IPS-20b (cell line): ENCODE data around the gene ACSS3.
"Not testable (repeated sequence)": the region's sequence is repeated elsewhere in the genome, so short reads cannot be mapped to it uniquely, and the experiment has no call there.

ENCODE experiments used
- H3K27ac ChIP-seq: one replicate; pipeline ENCODE4 v1.5.1; 2013; ENCODE audit warnings: low read length
- H3K27me3 ChIP-seq: 2 replicates; pipeline ENCODE4 v1.6.1; 2013; ENCODE audit warnings: mild to moderate bottlenecking, low read length, inconsistent platforms; ENCODE audit not compliant: insufficient read depth
- H3K36me3 ChIP-seq: 2 replicates; pipeline ENCODE4 v1.6.1; 2013; ENCODE audit warnings: low read depth, mild to moderate bottlenecking, inconsistent platforms, low read length, moderate library complexity; ENCODE audit not compliant: insufficient read depth
- H3K4me1 ChIP-seq: 2 replicates; pipeline ENCODE4 v1.6.1; 2013; ENCODE audit warnings: mild to moderate bottlenecking, control low read depth, inconsistent platforms, low read length, moderate library complexity; ENCODE audit not compliant: insufficient read depth
- H3K4me3 ChIP-seq: 2 replicates; pipeline ENCODE4 v1.5.1; 2013; ENCODE audit warnings: mild to moderate bottlenecking, low read length, inconsistent platforms
- H3K9ac ChIP-seq: 2 replicates; pipeline ENCODE4 v1.6.1; 2013; ENCODE audit warnings: low read depth, mild to moderate bottlenecking, inconsistent platforms, low read length, moderate library complexity
- H3K9me3 ChIP-seq: 2 replicates; pipeline ENCODE4 v1.6.1; 2013; ENCODE audit warnings: mild to moderate bottlenecking, low read depth, low read length, inconsistent platforms; ENCODE audit not compliant: insufficient read depth

The ACSS3 gene

DNA sequence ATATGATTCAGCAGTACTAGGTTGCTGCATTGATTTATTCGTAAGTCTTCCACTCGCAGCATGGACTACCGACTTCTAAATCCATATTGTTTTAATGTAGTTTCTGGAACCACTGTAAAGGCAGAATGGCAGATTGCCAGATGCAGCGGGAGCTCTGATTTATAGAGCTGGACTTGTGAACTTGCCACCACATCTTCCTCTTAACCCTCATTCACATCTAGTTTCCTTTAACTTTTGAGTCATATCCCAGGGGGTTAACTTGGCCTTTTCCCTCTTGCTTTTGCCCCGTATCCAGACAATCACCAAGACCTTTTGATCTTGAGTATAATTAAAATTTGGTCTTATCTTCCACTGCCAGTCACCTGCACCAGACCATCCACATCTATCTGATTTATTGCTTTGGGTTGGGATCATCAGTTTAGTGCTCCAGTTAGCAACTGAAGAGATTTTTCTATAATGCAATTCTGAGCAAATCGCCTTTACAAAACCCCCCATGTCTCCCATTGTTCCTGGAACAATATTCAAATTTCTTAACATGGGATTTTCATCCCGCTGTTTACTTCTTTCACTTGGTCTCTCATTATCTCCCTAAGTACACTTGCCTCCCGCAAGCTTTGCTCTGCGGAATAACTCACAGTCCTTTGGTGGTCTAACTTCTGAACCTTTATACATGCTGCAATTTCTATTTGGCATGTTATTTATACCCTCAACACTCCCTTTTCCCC is 130.5 kb downstream of the ACSS3 start:
- H3K27me3 ChIP-seq, result no peaks in the 10 kb centered on the region
- H3K36me3 ChIP-seq, result no peaks in the 10 kb centered on the region
- H3K9ac ChIP-seq, result no peak overlapping the region
- H3K9me3 ChIP-seq, result no peaks in the 10 kb centered on the region
- H3K27ac ChIP-seq, result no peak overlapping the region
- peak overlapping the region; percentile 5; the same call in 1 of the 2 replicates for H3K4me3 ChIP-seq
- H3K4me1 ChIP-seq, result peaks cover 64% of the 10 kb centered on the region

DNA sequence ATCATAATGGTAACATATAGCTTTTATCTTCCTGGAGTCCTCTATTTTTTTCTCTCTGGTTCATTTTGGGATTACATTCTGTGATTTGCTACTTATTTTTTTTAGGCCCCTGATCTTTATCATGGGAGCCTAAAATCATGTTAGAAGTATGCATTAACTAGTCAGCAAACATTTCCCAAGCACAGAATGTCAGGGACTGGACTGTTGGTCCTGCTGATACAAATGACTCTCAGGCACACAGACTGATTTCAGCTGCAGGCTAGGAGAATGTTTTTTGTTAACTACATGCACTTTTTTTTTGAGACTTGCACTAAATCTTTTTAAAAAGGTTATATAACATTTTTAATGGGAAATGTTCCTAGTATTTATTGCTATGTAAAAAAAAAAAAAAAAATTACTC is 131.1 kb downstream of the ACSS3 start:
- no peaks in the 10 kb centered on the region for H3K27me3 ChIP-seq
- peaks cover 64% of the 10 kb centered on the region for H3K4me1 ChIP-seq
- peak overlapping the region; percentile 5; the same call in 1 of the 2 replicates for H3K4me3 ChIP-seq
- no peaks in the 10 kb centered on the region for H3K9me3 ChIP-seq
- no peaks in the 10 kb centered on the region for H3K36me3 ChIP-seq
- H3K27ac ChIP-seq, result no peak overlapping the region
- H3K9ac ChIP-seq, result no peak overlapping the region

DNA sequence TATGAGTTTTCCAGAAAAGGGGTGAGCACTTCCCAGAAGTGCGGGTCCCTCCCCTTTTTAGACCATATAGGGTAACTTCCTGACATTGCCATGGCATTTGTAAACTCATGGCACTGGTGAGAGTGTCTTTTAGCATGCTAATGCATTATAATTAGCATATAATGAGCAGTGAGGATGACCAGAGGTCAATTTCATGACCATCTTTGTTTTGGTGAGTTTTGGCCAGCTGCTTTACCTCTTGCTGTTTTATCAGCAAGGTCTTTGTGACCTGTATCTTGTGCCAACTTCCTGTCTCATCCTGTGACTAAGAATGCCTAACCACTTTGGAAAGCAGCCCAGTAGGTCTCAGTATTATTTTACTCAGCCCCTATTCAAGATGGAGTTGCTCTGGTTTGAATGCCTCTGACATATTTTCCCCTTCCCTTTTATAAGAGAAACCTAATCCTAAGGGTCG is 131.9 kb downstream of the ACSS3 start:
- peaks cover 64% of the 10 kb centered on the region for H3K4me1 ChIP-seq
- H3K27me3 ChIP-seq, H3K9me3 ChIP-seq, H3K9ac ChIP-seq, H3K27ac ChIP-seq, H3K4me3 ChIP-seq, H3K36me3 ChIP-seq: not testable (repeated sequence)

DNA sequence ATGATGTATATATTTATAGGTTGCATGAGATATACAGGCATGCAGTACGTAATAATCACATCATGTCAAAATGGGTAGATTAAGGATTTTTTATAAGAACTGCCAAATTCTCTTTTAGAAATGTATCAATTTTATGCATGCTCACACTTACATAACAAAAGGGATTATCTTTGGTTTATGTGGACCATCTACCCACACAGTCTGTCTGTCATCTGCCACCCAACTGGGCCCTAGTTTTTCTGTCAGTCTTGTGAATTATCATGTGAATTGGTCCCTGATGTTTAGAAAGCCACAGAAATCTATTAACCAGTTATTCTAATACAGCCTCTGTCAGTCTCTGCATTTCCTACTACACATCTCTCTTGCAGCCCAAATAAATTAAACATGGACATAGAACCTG is 133.4 kb downstream of the ACSS3 start:
- H3K27ac ChIP-seq, result no peak overlapping the region
- H3K36me3 ChIP-seq, result no peaks in the 10 kb centered on the region
- H3K27me3 ChIP-seq, result no peaks in the 10 kb centered on the region
- H3K9me3 ChIP-seq, result no peaks in the 10 kb centered on the region
- H3K4me1 ChIP-seq, result peaks cover 55% of the 10 kb centered on the region
- no peak overlapping the region for H3K9ac ChIP-seq
- no peak overlapping the region for H3K4me3 ChIP-seq

DNA sequence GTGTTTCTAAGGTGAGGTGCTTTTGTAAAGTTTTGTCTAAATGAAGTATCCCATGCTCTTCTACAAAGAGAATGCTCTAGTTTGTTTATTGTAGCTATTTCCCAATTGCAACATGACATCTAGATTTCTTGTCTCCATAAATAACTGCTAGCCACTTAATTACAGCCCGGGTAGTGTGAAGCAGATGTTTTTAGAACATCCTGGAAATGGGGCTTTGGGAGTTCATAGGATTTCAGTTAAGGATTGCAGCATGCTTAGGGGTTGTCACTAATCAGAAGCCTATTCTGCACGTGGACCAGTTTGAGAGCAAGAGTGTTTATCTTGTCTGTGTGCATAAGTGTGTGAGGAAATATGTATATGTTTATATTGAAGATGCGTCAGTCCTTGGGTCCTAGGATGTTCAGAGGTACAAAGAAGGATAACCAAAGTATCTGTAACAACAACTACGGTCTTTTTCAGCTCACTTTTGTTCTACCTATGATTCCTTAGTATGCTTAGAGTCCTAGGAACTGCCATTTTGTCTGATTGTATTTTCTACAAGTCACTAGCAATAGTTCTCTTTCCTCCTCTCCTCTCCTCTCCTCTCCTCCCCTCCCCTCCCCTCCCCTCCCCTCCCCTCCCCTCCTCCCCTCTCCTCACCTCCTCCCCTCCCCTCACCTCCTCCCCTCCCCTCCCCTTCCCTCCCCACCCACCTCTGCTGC is 135.3 kb downstream of the ACSS3 start:
- H3K27ac ChIP-seq, result no peak overlapping the region
- peaks cover 37% of the 10 kb centered on the region; the same call in 1 of the 2 replicates for H3K4me1 ChIP-seq
- H3K36me3 ChIP-seq, result no peaks in the 10 kb centered on the region
- H3K27me3 ChIP-seq, result no peaks in the 10 kb centered on the region
- H3K9me3 ChIP-seq, result no peaks in the 10 kb centered on the region
- no peak overlapping the region for H3K4me3 ChIP-seq
- no peak overlapping the region for H3K9ac ChIP-seq

DNA sequence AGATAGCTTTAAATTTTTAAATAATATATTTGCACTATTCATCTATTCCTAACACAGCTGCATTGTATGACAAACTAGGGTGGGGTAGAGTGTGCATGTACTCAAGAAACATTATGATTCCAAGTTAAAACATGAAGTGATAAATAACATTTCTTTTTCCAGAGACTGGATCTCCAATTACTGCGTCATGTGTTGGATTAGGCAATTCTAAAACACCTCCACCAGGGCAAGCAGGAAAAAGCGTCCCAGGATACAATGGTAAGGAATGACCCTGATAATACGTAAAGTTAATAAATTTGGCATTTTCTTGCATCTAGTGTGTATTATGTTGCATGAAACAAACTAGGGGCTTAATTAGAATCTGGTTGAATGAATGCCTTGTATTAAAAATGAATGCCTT is 138.9 kb downstream of the ACSS3 start:
- H3K27me3 ChIP-seq, result no peaks in the 10 kb centered on the region
- peaks cover 6% of the 10 kb centered on the region; the same call in 1 of the 2 replicates for H3K4me1 ChIP-seq
- H3K9me3 ChIP-seq, result no peaks in the 10 kb centered on the region
- H3K4me3 ChIP-seq, result no peak overlapping the region
- no peaks in the 10 kb centered on the region for H3K36me3 ChIP-seq
- no peak overlapping the region for H3K27ac ChIP-seq
- no peak overlapping the region for H3K9ac ChIP-seq

DNA sequence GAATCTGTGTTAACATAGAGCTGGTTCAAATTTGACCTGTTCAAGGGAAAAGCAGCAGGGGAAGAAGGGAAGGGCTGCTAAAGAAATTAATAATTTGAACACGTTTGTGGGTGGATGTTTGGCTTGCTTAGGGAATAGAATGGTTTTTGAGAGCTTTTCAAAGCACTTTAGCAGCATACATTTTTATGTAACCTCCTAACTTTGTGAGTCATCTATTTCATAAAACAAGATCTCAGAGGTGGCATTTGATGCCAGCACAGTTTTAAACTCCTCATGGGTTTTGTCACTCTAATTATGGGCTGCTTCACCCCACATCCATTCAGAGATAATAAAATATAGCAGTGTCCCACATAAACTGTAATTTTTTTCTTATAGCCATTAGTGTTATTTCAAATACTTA is 143.8 kb downstream of the ACSS3 start:
- Histone ChIP-seq H3K4me3 (no peak overlapping the region), H3K27me3 (no peaks in the 10 kb centered on the region), H3K36me3 (no peaks in the 10 kb centered on the region), H3K9me3 (no peaks in the 10 kb centered on the region), H3K27ac (no peak overlapping the region), H3K9ac (no peak overlapping the region), H3K4me1 (no peaks in the 10 kb centered on the region)

DNA sequence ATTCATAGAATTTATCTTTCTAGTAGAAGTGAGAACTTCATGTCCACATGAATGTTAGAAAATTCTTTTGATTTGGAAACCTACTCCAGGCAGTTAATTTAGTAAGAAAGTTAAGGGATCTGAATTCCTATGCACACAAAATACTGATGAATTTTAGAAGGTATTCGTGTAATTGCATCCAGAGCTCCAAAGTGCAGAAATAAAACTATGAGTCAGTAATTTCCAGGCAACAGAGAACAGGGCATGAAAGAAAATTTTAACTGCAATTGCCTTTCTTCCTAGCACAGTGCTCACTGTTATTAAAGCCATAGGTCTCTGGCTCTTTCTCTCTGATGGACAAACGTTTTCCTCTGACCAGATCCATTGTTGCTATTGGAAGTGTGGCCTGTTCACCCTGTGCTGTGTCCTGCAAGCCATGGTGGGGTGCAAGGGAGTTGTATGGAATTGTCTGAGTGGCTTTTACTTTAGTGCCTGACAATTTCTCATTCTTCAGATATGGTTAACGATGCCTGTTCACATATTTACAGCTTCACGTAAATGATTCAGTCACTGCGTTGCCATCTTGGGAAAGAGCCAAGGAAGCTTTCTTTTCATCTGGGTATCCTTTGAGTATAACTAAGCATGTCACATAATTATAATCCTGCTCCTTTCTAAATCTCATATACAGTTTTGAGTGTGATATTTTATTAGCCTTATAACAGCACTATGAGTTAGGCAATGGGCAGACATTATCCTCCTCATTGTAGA is 145.1 kb downstream of the ACSS3 start:
- H3K9ac ChIP-seq, result no peak overlapping the region
- H3K27ac ChIP-seq, result no peak overlapping the region
- H3K9me3 ChIP-seq, result no peaks in the 10 kb centered on the region
- H3K4me3 ChIP-seq, result no peak overlapping the region
- H3K36me3 ChIP-seq, result no peaks in the 10 kb centered on the region
- H3K27me3 ChIP-seq, result no peaks in the 10 kb centered on the region
- no peaks in the 10 kb centered on the region for H3K4me1 ChIP-seq

DNA sequence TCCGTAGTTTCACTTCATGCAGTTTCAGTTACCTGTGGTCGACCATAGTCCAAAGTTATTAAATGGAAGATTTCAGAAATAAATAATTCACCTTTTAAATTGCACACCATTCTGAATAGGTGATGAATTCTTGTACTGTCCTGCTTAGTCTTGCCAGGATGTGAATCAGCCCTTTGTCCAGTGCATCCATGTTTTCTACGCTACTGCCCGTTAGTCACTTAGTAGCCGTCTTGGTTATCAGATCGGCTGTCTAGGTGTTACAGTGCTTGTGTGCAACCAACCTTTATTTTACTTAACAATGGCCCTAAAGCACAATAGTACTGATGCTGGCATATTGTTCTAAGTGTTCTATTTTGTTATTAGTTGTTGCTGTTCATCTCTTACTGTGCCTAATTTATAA is 146.7 kb downstream of the ACSS3 start:
- H3K4me3 ChIP-seq, result no peak overlapping the region
- H3K36me3 ChIP-seq, result no peaks in the 10 kb centered on the region
- H3K9ac ChIP-seq, result no peak overlapping the region
- no peak overlapping the region for H3K27ac ChIP-seq
- H3K4me1 ChIP-seq, result peaks cover 3% of the 10 kb centered on the region; the same call in 1 of the 2 replicates
- H3K27me3 ChIP-seq, result no peaks in the 10 kb centered on the region
- H3K9me3 ChIP-seq, result no peaks in the 10 kb centered on the region

DNA sequence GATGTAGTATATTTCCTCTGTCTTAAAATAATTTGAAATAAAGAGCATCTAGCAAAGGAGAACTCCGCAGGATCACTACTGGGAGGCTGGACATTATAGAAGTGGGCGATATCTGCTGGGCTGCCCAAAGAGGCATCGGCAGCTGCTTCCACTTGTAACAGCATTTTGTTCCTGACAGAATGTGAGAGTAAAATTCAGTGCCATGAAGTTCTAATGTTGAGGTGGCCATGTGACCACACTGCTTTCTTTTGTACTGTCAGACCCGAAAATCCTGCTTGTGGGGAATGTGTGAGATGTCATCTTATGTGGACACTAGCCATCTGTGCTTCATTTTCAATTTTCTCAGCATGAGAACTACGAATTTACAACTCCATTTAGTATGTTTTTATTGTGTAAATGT is 151.9 kb downstream of the ACSS3 start:
- Histone ChIP-seq H3K4me3 (no peak overlapping the region), H3K27ac (no peak overlapping the region), H3K36me3 (0 out of 2 replicates have a peak, but pooled peaks cover 9% of the 10 kb centered on the region)

DNA sequence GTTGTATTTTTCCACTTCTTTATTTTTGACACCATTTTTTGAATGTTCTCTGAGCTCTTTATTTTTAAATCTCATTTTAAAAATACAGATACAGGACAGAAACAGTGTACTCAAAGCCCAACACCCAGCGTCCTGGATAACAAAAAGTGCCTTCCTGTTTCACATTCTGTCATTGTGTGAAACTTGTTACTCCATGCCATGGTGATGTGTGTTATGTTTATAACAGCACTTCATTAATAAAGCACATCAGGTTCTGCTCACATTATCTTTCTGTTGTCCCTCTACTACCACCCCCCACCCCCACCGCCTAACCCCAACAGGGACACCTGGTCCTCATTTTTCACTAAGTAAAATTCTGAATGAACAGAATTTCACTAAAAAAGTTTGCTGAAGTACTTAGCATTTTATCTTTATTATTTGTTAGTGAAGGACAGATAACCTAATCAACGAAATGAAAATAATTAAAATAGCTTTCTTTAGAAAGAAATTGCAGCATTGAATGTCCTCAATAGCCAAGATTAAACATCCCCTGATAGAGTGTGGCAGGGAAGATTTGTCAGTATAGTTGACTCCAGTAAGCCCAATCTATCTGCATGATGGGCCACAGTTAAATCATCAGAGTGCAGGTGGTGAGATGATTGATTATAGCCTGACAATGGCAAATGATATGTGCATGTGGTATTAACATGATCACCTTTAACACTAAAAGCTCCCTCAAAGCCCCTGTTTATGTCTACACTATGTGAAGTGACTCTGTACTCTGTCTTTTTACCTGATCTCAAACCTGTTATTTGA is 153.9 kb downstream of the ACSS3 start:
- H3K27ac ChIP-seq, result no peak overlapping the region
- peaks cover 10% of the 10 kb centered on the region; the same call in 1 of the 2 replicates for H3K4me1 ChIP-seq
- no peaks in the 10 kb centered on the region for H3K27me3 ChIP-seq
- H3K36me3 ChIP-seq, result 0 out of 2 replicates have a peak, but pooled peaks cover 9% of the 10 kb centered on the region
- no peaks in the 10 kb centered on the region for H3K9me3 ChIP-seq
- H3K9ac ChIP-seq, result no peak overlapping the region
- no peak overlapping the region for H3K4me3 ChIP-seq

More for the DNA sequence above, 151.9 kb downstream of the ACSS3 start:
- Histone ChIP-seq H3K9ac (no peak overlapping the region), H3K27me3 (no peaks in the 10 kb centered on the region), H3K4me1 (peaks cover 10% of the 10 kb centered on the region; the same call in 1 of the 2 replicates), H3K9me3 (no peaks in the 10 kb centered on the region)
